ENCODE results near the gene RRP9. TPM values are rescaled to one million over a fixed set of nuclear protein-coding genes. Genes with fewer than 3 reads are reported as not detected.

Gene RRP9, protein sequence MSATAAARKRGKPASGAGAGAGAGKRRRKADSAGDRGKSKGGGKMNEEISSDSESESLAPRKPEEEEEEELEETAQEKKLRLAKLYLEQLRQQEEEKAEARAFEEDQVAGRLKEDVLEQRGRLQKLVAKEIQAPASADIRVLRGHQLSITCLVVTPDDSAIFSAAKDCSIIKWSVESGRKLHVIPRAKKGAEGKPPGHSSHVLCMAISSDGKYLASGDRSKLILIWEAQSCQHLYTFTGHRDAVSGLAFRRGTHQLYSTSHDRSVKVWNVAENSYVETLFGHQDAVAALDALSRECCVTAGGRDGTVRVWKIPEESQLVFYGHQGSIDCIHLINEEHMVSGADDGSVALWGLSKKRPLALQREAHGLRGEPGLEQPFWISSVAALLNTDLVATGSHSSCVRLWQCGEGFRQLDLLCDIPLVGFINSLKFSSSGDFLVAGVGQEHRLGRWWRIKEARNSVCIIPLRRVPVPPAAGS
- 35.3 and 37.5 TPM in 2 replicates for total RNA-seq

GRCh38 chr3:51941798-51942602, at the start of gene RRP9, which contains the start of gene PARP3:
Gene RRP9, minus strand, starts transcription at chr3:51941904. Its CDS starts 37 bp downstream, at chr3:51941867.
Gene PARP3, plus strand, starts transcription at chr3:51942363. Its CDS starts 993 bp downstream, at chr3:51943356.

DNA sequence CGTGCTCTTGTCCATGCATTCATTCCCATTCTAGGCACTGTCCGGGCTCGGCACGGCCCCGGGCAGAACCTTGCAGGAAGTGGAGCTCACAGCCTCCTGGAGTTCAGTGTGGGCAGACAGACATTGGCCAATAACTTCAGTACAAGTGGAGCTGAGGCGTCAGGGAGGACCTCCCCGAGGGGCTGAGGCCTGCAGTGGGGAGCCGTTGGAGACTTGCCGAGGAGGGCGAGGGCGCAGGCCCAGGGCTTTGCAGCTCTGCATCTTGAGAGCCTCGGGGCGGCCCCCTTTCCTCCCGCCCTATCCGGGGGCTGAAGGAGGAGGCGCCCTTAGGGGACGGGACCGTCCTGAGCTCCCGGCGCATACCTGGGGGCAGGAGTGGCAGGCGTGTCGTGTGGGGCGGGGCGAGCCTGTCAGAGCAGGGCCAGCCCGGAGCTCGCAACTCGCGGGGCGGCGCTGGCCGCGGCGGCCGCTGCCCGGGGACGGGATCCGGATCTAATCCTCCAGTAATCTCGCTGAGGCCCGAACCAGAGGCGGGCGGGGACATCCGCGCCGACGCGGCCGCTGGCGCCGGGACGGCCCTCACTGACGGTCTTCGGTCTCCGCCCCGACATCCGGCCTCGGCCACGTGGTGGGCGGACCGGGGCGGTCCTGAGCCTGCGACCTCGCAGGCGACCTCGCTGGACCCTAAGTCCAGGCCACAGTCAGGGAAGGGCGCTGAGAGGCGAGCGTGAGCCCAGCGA, 41.3 kb upstream of the RRP9 start, which contains the start of gene ACY1:
Gene ACY1 (plus strand): TSS at position 698 of the 740 bp plus-strand sequence. CDS start 530 bp downstream, outside the sequence.

DNA sequence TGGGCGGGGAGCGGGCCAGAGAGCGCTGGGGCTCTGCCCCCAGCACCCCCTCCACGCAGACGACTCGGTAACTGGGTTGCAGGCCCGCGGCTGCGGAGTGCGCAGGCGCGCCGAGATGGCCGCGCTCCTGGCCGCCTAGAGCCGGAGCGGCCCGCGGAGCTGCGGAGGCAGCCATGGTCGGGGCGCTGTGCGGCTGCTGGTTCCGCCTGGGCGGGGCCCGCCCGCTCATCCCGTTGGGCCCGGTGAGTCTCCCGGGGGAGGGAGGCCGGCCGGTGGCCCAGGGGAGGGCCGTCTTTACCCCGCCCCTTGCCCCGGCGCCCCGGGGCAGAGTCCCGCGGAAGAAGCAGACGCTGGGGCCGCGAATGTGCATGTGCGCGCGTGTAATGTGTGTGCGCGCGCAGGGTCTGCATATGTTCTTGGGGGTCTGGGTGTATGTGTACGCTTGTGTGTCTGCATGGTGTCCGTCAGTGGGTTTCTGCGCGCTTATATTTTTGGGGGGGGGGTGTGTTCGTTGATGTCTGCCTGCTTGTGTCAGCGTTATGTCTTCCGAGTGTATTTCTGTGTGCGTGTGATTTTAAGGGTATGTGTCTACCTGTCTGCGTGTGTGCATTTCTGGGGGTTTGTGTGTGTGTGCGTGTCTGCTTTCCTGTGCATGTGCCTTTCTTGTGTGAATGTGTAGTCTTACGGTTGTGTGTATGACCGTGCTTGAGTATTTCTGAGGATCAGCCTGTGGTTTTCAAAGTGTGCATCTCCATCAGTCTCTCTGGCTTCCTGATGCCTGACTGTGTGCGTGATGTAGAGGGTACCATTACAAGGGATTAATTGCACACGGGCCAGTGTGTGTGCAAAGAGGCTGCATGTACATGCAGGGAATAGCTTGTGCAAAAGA, 33.5 kb upstream of the RRP9 start, which contains the start of gene ABHD14A:
Gene ABHD14A (plus strand): TSS at position 102 of the 889 bp plus-strand sequence. CDS start 72 bp downstream, at position 174.

DNA sequence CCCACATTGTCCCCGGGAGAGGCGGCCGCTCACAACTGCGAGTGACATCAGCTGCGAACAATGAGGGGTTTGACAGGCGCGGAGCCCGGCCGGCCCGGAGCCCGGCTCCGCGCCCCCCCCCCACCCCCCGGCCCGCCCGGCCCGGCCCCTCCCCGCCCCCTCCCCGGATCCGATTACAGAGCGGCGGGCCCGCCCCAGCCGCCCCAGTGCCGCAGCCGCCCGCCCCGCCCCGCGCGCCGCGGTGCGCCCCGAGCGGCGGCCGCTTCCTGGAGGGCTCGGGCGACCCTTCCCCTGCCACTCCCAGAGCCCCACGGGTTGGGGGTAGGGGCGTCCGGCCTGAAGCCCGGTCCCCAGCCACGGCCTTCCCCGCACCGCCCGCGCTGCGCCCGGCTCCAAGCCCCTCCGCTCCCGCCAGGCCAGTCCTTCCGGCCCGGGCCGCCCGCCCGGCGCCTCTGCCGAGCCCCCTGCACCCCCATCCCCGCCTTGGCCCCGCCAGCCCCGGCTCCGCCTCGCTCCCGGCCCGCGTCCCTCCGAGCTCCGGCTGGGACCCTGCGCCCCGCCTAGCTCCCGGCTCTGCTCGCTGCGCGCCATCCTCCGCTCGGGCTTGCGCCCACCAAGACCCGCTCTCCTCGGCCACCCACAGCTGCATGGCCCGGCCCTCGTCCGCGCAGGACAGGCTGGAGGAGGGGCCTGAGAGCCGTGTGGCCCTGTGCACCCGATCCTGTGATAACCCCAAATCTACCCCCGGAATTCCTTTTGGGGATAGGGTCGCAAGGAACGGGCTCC, 25.9 kb upstream of the RRP9 start, which contains the start of gene PCBP4:
Gene PCBP4 (minus strand): TSS at position 71 of the 786 bp plus-strand sequence. CDS start 6,214 bp downstream, outside the sequence.

DNA sequence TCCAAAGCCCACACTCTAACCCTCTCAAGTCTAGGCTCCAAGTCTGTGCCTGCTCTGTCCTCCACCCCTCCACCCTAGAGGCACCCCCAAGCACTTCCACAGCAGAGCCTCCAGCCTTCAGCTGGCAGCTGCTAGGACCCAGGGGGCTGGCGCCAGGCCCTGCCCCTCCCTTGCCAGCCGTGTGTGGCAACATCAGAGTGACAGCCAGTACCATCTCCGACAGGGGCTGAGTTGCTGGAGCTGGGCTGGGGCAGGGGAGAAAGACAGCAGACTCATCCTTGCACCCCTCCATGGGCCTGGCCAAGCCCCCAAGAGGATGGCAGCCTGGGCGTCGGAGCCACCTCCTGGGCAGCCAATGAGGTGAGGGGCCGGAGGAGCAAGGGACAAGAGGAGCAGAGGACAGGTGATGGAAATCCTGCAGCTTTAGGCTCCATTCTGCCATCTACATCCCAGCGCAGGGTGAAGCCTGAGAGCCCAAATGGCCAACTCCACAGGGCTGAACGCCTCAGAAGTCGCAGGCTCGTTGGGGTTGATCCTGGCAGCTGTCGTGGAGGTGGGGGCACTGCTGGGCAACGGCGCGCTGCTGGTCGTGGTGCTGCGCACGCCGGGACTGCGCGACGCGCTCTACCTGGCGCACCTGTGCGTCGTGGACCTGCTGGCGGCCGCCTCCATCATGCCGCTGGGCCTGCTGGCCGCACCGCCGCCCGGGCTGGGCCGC, 13.6 kb upstream of the RRP9 start, which contains the start of gene GPR62:
Gene GPR62 (plus strand): TSS at position 207 of the 718 bp plus-strand sequence. CDS start 272 bp downstream, at position 479.

Small RNAs within 50 kb of the gene (small RNA-seq; reads per million reads assigned to genes)
- not detected for gene AC115284.1

Other genes starting within 250 kb of the RRP9 start
- gene GRM2, start 234.8 kb downstream of the RRP9 start, total RNA-seq: not detected in 2 replicates
- not detected in 2 replicates for gene IQCF6, start 162.7 kb downstream of the RRP9 start, total RNA-seq
- not detected in 2 replicates for gene IQCF2, start 80.3 kb downstream of the RRP9 start, total RNA-seq
- gene IQCF5, start 66.3 kb downstream of the RRP9 start, total RNA-seq: not detected in 2 replicates
- gene IQCF1, start 38.6 kb downstream of the RRP9 start, total RNA-seq: not detected in 2 replicates
- 19.2 and 29.4 TPM in 2 replicates for gene PARP3, start 459 bp upstream of the RRP9 start, total RNA-seq
- 0.20 TPM in 1 of 2 replicates, not detected in the other for gene GPR62, start 13.5 kb upstream of the RRP9 start, total RNA-seq
- 20.9 and 23.9 TPM in 2 replicates for gene PCBP4, start 25.6 kb upstream of the RRP9 start, total RNA-seq
- 32.6 and 41.5 TPM in 2 replicates for gene ABHD14B, start 32.1 kb upstream of the RRP9 start, total RNA-seq
- gene ABHD14A, start 33.2 kb upstream of the RRP9 start, total RNA-seq: 6.8 and 13.6 TPM in 2 replicates
- 71.7 and 79.0 TPM in 2 replicates for gene ACY1, start 41.6 kb upstream of the RRP9 start, total RNA-seq
- 932 and 1,672 TPM in 2 replicates for gene RPL29, start 54.0 kb upstream of the RRP9 start, total RNA-seq
- 8.1 and 19.5 TPM in 2 replicates for gene DUSP7, start 114.7 kb upstream of the RRP9 start, total RNA-seq
- gene POC1A, start 212.5 kb upstream of the RRP9 start, total RNA-seq: 9.9 and 11.9 TPM in 2 replicates

All from subcutaneous preadipocyte (primary cell).